Erythroblast (primary cell): ENCODE measurements around the gene FGF14.

Source experiments
- GATA1 ChIP-seq: IDR thresholded peaks from 2 replicates; pipeline ENCODE4 v1.6.1; 2011; ENCODE audit warnings: low read depth, mild to moderate bottlenecking, control low read depth, low read length, moderate library complexity
- POLR2A ChIP-seq: IDR thresholded peaks from 2 replicates; pipeline ENCODE4 v1.6.1; 2011; ENCODE audit warnings: mild to moderate bottlenecking, low read length

DNA sequence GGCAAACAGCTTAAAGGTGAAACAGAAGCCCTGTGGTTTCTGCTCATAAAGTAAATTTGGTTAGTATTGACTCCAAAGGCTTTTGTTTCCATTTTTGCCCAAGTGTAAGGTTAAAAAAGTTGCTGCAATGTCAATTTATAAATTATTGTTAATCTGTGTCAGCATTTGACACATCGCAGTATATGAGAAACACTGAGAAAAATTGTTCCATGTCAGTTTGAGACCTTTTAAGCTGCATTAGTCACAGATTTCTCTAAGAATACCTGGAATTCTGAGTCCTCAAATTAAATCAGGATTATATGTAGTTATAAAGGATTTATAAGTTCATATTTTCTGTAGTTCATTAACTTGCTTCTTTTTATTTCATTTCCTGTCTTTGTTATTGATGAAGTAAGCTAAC is 78.8 kb downstream of the FGF14 start:
- TF ChIP-seq POLR2A = no peak
- no peak for TF ChIP-seq GATA1
